Smooth muscle cell of the umbilical artery (primary cell): ENCODE data around the gene CARD19. TPM values are rescaled to one million over a fixed set of nuclear protein-coding genes. Genes with fewer than 3 reads are reported as not detected.

Experiments
- total RNA-seq: library from RNA; depleted of rRNA; stranded (reverse); fragments of >200 nt; gene quantifications from 2 replicates; pipeline ENCODE4 v1.2.3, GENCODE V29; 2014

Gene CARD19
- total RNA-seq: 62.4 and 67.8 TPM in 2 replicates

DNA sequence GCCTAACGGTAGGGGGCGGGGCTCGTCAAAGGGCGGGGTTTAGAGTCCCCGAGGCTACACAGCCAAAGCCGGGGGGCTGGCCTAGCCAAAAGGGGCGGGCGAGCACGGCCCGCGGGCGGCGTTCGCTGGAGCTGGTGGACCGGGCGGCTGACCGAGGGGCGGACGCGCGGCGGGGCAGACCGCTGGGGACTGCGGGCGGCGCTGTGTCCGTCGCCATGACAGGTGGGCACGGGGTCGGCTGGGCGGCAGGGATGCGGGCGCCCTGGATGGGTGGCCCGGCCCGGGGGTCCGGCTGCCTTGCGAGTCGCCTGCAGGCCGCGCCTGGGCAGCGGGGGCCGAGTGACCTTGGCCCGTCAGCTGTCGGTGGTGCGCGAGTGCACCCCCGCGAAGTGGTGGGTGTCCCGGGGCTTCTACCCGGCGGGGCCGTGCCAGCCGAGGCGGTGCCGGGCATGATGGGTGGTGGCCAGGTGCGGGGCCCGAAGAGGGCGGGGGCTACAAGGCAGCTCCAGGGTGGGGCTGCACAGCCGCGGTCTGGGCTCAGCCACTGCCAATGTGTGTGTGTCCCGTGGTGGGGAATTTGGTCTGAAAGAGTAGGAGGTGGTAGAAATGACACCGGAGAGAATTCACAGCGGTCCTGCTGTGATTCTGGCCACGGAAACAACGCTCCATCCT lies at the start of gene CARD19:
Gene CARD19, plus strand, starts transcription at position 87 of the 672 bp plus-strand sequence. Its CDS starts 129 bp downstream, at position 216.

DNA sequence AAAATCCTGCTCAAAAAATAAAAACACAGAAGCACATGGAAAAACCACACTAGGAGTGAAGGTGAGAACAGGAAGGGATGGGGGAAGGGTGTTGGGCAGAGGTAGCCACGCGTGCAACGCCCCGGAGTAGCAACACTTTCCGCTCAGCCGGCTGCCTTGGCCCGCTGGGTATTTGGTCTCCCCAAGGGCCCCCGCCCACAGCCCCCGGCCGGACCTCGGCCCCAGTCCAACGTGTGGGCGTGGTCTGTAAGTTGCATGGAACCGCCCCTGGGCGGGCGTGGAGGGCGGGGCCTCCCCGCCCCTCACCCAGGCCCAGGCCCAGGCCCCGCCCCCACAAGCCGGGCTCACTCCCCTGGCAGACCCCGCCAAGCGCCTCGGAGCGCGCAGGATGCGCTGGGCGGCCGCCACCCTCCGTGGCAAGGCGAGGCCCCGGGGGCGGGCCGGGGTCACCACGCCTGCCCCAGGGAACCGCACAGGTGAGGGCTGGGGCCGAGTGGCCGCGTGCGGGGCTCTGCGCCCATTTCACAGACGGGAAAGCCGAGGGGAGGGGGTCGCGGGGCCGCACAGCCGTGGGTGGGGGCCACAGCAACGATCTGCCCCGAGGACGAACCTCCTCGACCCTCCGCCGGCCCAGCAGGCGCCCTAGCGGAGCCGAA lies 37.5 kb upstream of the CARD19 start, which contains the start of gene SUSD3:
Gene SUSD3, plus strand, starts transcription at position 347 of the 656 bp plus-strand sequence. Its CDS starts 42 bp downstream, at position 389.

GRCh38 chr9:93134015-93134739 lies 38.2 kb downstream of the CARD19 start, which contains the start of gene NINJ1:
NINJ1 (minus strand) TSS chr9:93134251; CDS start chr9:93134217, 34 bp downstream.

Other genes starting within 250 kb of the CARD19 start
- 15.4 and 19.6 TPM in 2 replicates for gene ZNF484, start 218.2 kb upstream of the CARD19 start, total RNA-seq
- not detected in 2 replicates for gene FGD3, start 148.7 kb upstream of the CARD19 start, total RNA-seq
- 0.37 and 0.59 TPM in 2 replicates for gene SUSD3, start 37.5 kb upstream of the CARD19 start, total RNA-seq
- gene NINJ1, start 38.0 kb downstream of the CARD19 start, total RNA-seq: 31.5 and 36.3 TPM in 2 replicates
- gene WNK2, start 87.9 kb downstream of the CARD19 start, total RNA-seq: not detected in 2 replicates